Tongue (tissue), 2 donors: ENCODE data around the gene TMEM191B. TPM values are rescaled to one million over a fixed set of nuclear protein-coding genes. Genes with fewer than 3 reads are reported as not detected.
"Not testable (repeated sequence)": the region's sequence is repeated elsewhere in the genome, so short reads cannot be mapped to it uniquely, and the experiment has no call there.

Source experiments
- DNase-seq: peaks from one replicate; pipeline ENCODE4 v3.0.0-alpha.2; 2015
- total RNA-seq: library from RNA; depleted of rRNA; stranded (reverse); fragments of >200 nt; gene quantifications from one replicate; pipeline ENCODE4 v1.2.3, GENCODE V29; 2014

TMEM191B gene
- not detected for total RNA-seq

GRCh38 chr22:18527752-18528596 lies at the start of gene TMEM191B:
TSS of gene TMEM191B (plus strand) at chr22:18527802. CDS start at chr22:18527981, 179 bp downstream.
- DNase-seq = not testable (repeated sequence)

- not testable (repeated sequence) for DNase-seq
Measured at GRCh38 chr22:18496227-18496626, 31.4 kb upstream of the TMEM191B start.

DNA sequence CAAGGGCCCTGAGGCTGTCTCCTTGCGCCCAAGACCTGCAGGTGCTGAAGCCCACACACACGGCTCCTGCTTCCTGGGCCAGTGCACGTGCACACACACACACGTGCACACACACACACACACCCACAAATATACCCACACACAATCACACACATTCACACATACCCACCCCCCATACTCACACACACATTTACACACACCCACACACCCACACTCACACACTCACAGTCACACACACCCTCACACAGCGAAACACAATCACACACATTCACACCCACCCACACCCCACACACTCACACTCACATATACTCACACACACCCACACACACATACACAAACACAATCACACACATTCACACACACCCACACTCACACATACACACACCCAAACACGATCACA lies 16.3 kb upstream of the TMEM191B start:
- DNase-seq = not testable (repeated sequence)

GRCh38 chr22:18512378-18512777 lies 15.2 kb upstream of the TMEM191B start:
- DNase-seq = not testable (repeated sequence)

DNA sequence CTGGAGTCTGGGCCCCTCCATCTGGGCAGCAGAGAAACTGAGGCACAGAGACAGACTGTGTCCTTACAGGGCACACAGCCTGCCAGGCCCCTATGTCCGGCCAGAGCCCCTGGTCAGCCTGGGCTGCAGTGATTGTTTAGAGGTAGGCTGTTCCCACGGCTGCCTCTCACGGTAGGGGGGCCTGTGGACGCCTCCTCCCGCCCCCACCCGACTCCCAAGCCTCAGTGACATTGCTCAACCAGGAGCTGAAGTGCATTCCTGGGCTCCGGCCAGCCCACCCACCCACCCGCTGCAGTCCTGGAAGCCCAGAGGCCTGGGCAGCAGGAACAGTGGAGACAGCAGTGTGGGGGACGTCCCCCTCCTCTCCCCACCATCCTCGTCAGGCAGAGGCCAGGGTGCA lies 14.1 kb upstream of the TMEM191B start:
- not testable (repeated sequence) for DNase-seq

- DNase-seq = not testable (repeated sequence)
Measured at GRCh38 chr22:18518061-18518460, 9.5 kb upstream of the TMEM191B start, which contains the start of gene GGTLC3. TSS of gene GGTLC3 (minus strand) at chr22:18518161. CDS start at chr22:18517897, 264 bp downstream.

DNA sequence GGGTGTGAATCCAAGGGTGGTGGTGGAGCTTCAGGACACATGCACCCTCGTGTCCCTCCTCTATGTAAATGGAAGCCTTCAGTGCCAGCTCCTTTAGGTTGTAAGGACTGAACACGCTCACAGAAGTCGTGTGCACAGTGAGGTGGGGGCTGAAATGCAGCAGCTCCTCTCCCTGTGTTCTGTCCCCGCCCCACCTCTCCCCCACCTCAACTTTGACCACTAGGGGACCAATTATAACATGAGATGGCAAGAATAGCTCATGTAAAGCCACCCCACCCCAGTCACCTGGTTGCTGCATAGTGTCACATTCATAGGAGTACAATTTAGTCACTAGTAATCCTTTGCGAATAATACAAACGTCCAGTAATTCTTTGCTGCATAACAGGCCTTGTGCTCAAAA lies 4.8 kb upstream of the TMEM191B start:
- not testable (repeated sequence) for DNase-seq

- DNase-seq = not testable (repeated sequence)
Measured at GRCh38 chr22:18523328-18523727, 4.3 kb upstream of the TMEM191B start.

- DNase-seq = peak; percentile 78
Measured at GRCh38 chr22:18528597-18529415, 1.2 kb downstream of the TMEM191B start.

DNA sequence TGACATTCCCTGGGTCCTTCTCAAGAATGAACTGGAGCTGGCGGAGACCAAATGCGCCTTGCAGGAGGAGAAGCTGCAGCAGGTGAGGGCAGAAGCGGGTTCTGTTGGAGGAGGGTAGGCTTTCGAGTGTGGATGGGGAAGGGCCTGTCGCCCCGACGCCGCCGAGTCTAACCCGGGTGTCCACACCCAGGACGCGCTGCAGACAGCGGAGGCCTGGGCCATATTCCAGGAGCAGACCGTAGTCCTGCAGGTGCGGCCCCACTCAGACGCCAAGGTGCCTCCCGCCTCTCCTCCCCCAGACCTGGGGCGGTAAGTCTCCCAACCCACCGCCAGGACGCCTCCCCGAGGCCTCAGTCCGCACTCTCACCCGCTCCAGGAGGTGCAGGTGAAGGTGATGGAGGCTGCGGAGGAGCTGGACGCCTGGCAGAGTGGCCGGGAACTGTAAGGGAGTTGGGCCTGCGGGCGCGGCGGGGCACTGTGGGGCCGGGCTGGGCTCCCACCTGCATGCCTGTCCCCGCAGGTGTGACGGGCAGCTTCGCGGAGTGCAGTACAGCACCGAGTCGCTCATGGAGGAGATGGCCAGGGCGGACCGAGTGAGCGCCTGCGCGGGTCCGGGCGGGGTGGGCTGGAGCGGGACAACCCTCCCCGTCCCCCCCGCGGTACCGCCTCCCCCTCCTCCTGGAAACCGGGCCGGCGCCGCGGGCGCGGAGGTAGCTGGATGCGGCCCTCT lies 2.0 kb downstream of the TMEM191B start:
- not testable (repeated sequence) for DNase-seq

GRCh38 chr22:18533633-18534032 lies 6.0 kb downstream of the TMEM191B start:
- DNase-seq = not testable (repeated sequence)

DNA sequence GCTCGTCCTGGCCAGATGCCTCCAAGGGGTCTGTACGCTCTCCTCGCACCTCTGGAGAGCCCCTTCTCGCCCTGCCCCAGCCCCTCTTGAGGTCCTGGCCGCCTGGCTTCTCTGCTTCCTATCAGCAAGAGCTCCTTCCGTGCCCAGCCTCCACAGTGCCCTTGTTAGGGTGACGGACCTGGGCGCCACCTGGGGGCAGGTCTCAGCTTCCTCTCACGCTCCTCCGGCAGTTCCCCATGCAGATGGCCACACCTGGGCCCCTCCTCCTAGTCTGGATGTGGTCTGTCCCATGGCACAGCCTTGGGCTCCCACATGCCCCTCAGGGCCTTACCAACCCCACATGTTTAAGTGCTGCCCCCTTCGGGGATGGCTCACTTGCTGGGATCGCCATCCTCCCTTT lies 6.7 kb downstream of the TMEM191B start:
- DNase-seq = not testable (repeated sequence)

DNA sequence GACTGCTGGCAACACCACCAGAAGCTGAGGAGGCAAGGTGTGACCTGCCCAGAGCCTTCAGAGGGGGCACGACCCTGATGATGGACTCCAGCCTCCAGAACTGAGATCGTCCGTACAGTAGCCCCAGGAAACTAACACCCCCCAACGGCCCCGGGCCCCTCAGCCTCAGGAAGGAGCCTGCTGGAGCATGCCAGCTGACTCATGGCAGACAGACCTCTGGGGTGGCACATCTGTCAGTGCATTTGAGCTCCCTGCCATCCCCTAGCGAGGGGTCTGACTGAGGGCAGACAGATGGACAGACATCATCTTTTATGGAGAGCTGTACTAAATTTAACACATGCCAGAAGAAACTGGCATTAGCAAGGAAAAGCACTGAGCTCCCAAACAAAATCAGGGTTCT lies 12.4 kb downstream of the TMEM191B start:
- not testable (repeated sequence) for DNase-seq

- DNase-seq = not testable (repeated sequence)
Measured at GRCh38 chr22:18543400-18543799, 15.8 kb downstream of the TMEM191B start.

- not testable (repeated sequence) for DNase-seq
Measured at GRCh38 chr22:18544615-18545014, 17.0 kb downstream of the TMEM191B start.

DNA sequence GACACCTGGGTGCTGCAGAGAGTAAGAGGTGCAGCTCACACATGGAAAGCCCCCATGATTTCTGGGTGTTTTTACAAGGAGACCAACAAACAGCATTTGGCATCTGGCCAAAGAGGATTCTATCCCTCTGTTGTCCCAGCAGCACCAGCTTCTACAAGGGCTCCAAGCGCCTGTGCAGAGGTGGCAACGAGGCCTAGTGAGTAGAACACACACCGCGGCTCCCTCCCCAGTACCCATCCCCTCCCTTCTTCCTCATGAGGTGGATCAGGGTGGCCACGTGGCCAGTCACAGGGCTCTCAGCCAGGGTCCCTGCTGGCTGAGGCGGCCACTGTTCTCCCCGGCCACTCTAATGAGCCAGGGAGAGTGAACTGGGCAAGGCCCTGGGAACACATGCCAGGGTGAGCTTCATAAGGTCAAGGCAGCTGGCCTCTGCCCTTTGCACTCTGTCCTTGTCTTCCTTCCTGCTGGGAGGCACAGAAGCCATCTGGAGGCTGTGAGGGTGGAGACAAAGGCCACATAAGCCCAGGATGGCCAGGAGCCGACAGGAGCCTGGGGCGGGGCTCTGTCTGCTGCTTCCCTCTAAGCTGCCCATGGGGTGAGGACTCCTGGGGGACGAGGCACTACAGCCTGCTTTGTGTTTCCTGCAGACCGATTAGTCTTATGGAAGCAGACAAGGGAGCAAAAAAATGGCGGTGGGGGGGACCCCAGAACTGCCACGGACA lies 22.0 kb downstream of the TMEM191B start:
- DNase-seq = not testable (repeated sequence)

GRCh38 chr22:18551046-18551445 lies 23.4 kb downstream of the TMEM191B start:
- DNase-seq = not testable (repeated sequence)

DNA sequence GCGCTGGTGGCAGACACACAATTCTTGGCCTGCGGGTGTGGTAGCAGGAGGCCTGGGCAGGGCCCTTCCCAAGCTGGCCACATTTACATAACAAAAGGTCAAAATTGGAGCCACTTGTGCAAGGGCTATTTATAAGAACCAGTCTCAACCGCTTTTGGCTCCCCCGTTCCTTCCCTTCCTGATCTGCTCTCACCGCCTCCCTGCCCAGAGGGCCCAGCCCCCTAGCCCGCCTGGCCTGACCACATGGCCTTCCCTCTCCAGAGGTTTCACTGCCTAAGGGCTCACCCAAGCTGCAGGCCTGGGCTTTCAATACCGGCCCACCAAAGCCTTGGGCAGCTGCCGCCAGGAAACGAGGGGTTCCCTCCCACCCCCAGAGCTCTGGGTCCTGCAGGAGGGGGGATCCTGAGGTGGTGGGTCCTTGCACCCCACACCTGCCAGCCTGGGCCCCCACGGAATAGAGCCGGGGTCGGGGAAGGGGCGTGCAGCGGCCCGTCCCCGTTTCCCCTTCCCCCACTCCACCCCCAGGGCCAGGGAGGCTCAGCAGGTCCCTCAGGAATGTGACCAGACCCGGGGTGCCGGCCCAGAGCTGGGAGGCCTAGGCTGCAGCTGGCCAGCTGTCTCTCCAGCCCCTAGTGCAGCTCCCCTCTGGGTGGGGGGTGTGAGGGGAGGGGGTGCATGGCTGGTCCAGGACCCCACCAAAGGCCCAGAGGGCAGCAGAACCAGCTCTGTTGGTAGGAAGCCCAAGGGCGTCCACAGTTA lies 25.4 kb downstream of the TMEM191B start:
- DNase-seq = not testable (repeated sequence)

DNA sequence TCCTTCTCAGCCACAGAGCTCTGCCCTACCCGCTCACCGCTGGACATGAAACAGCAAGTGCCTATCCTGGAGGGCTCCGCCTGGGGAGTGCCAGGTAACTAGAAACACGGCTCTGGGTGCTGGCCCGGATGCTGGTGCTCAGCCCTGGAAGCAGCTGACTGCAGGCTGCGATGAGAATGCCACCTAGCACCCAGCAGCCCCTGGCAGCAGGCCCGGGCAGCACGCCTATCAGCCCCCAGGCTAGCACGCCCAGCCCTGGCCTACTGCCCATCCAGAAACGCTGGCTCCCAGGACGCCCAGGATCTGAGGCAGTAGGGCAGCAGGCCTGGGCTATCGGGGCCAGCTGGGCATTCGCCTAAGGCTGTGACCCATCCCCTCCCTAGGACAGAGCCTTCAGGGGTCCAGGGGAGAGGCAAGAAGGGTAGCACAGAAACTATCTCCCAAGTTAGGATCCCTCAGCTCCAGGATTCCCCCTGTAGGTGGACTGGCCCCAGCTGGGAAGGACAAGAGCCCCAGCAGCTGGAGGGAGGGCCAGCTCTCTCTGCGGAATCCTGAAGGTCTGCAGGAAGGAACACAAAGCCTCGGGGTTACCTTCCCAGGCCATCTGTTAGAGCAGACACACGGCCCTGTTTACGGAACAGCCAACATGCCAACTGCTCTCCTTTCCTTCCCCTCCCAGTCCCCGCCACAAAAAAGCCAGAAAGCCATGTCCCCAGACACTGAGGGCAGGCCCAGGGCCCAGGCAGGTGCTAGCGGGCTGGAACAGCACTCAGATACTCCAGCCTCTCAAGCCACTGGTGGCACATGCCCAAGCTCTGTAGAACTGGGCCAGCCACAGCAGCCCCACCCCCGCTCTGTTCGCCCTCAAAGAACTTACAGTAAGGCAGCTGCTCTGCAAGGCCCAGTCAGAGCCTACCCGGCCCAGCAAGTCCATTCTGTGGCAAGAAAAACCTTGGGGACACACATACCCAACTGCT lies 27.0 kb downstream of the TMEM191B start:
- DNase-seq = not testable (repeated sequence)
